HG03558 (cell line): ENCODE measurements around the gene KYNU.

Source experiments
- ATAC-seq: cut with Tn5 transposase; IDR thresholded peaks from one replicate; pipeline ENCODE4 v1.9.1; 2021; ENCODE audit warnings: moderate number of reproducible peaks; ENCODE audit not compliant: unreplicated experiment; ENCODE audit errors: extremely low read depth

KYNU gene

DNA sequence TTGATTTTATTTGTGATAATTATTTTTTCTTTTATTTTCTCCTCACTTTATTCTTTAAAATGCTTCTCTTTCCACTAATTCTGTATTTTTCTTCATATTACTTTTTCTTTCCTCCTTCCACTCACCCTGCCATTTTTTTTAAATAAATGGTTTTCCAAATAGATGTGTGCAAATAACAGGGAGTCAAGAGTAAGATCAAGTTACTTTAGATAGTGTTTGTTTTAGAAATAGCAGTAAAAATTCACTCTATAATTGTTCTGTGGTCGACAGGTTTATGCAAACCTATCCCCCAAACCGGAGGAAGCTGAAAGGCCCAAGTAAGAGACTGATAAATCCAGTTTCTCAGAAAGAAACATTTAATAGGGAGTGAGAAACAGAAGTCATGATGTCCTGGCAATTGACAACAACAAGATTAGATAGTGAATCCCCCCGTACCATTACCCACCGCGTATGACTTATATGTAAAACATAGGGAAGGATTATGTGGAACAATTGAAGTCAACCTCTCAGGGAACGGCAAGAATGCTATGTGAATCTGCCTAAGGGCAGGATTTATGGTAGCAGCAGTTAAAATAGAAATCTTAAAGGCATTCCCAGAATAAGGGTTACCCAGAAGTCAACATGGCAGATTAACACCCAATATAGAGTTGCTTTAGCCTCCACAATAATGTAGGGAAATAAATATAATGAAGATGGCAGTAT lies 75.5 kb downstream of the KYNU start:
- ATAC-seq, result no peak

DNA sequence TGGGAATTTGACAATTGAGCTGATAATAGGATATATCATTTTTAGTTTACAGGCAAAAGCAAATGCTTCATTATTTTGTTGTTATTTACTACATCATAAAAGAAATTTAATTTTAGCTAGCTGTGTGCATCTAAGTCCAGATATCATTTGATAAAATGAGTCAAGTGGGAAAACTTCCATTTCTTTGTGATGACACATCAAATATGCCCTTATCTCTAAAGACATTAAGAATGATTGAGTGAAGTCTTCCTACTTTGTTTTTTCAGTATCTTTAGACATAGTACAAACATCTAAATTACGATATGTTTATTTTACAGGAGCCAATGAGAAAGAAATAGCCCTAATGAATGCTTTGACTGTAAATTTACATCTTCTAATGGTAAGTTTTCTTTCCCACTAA lies 77.0 kb downstream of the KYNU start:
- ATAC-seq, result no peak

- ATAC-seq, result no peak
Measured at GRCh38 chr2:142957144-142957543, 79.7 kb downstream of the KYNU start.

DNA sequence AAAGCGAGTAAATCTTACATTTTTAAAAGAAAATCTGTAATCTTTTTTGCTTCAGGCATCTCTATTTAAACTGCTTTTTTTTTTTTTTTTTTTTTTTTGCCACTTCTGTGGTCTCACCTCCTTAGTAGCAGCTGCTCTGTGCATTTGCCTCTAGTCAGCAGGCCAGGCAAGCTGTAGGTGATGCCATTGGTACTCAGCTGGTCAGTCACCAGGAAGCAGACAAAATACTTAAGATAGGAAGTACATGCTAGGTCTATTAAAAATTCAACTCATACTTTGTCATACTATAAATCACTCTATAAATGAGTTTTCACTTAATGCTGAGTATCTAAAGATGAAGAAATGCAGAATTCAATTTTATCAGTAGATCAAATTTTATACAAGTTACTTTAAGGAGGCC lies 83.7 kb downstream of the KYNU start:
- no peak for ATAC-seq

DNA sequence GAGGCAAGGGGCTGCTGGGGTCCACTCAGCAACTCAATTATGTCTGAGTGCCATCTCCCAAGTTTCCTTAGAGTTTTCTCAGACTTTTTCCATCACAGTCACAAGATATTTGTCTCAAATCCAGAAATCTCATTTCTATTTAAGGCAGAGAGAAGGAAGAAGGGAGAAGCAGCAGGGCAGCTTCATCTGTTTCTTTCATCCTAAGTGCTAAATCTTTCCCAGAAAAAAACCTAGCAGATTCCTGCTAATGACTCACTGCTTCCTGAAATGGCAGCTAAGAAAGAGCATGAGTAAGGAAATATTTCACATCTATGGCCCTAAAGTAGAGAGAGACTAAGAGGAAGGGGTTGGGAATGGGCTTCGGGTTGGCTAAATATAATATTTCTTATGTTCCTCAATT lies 88.0 kb downstream of the KYNU start:
- no peak for ATAC-seq

GRCh38 chr2:142966284-142966683 lies 88.8 kb downstream of the KYNU start:
- ATAC-seq, result no peak

DNA sequence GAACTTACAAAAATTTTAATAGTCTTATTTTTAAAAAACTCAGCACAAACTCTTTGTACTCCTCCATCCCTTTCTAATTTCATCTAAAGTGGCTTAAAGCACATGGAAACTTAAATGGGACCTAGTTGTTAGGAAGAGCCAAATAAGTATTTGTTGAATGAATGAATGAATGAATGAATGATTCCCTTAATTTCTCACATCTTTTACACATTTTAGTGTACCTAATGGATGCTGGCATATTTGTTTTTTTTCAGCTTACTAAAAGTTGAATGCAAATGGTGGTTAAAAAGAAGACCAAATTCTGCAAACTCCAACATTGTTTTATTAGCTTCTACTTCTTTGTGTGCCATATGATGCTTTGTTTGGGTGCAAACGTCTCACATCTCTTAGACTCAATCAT lies 89.6 kb downstream of the KYNU start:
- no peak for ATAC-seq

GRCh38 chr2:142973160-142973821 lies 95.8 kb downstream of the KYNU start:
- ATAC-seq, result no peak

GRCh38 chr2:142973822-142974207 lies 96.4 kb downstream of the KYNU start:
- ATAC-seq, result peak; percentile 10

- ATAC-seq, result peak; percentile 53
Measured at GRCh38 chr2:142974288-142975024, 97.0 kb downstream of the KYNU start.

DNA sequence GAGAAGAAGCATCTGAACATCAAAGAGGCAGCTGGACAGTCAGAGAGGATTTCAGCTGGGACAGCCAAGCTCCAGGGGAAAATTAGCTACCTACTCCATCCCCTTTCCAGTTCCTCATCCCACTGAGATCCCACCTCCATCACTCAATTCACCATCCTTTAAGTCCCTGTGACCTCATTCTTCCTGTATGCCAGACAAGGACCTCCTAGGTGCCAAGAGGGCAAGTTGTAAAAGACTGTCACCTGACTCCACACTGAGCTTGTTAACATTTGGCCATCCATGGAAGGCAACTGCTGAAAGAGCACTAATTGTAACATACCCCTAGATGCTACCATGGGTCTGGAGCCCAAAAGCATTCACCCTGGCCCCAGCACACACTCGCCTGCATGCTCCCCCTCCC lies 97.8 kb downstream of the KYNU start:
- no peak for ATAC-seq

- ATAC-seq, result no peak
Measured at GRCh38 chr2:142980246-142981068, 103.0 kb downstream of the KYNU start.

GRCh38 chr2:142981069-142981378 lies 103.6 kb downstream of the KYNU start:
- no peak for ATAC-seq

DNA sequence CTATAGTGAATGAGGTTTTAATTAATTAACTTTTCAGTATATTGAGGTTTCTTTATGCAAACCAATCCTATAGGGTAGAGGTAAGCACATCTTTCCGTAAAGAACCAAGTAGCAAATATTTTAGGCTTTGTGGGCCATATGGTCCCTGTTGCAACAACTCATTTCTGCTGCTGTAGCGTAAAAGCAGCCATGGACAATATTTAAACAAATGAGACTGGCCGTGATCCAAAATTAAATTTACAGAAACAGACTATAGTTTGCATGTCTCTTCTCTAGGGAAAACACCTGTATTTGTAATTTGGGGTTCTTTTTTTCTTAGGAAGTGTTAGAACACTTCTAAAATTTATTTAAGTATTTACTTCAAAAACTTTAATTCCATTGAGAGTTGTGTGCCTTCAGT lies 104.3 kb downstream of the KYNU start:
- ATAC-seq, result no peak

GRCh38 chr2:142983174-142983573 lies 105.7 kb downstream of the KYNU start:
- ATAC-seq, result peak; percentile 53

- no peak for ATAC-seq
Measured at GRCh38 chr2:142984657-142985056, 107.2 kb downstream of the KYNU start.

- ATAC-seq, result no peak
Measured at GRCh38 chr2:142987044-142987443, 109.6 kb downstream of the KYNU start.

- peak; percentile 75 for ATAC-seq
Measured at GRCh38 chr2:142989273-142990204, 112.1 kb downstream of the KYNU start.

GRCh38 chr2:142991295-142991694 lies 113.8 kb downstream of the KYNU start:
- ATAC-seq, result no peak

DNA sequence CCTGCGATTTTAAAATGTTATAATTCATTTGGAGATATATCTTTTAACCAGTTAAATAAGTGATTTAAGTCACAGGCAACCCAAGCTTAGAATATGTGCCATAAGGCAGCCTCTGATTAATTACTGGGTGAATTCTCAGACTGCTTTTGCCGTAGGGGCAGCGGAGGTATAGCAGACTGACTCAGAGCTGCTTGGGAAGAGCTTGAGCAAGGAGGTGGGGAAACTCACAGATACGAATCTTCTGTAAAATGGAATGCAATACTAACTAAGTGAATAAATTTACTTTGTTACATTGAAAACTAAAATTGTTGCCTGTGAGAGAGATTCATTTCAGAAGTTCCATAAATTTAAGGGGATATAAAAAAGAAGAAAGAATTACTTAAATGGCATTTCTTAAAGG lies 115.4 kb downstream of the KYNU start:
- no peak for ATAC-seq
